GM19468 (cell line): ENCODE results near the gene GMPPA.

Source experiments
- ATAC-seq: cut with Tn5 transposase; IDR thresholded peaks from one replicate; pipeline ENCODE4 v1.9.1; 2021; ENCODE audit warnings: mild to moderate bottlenecking, moderate library complexity, moderate number of reproducible peaks; ENCODE audit not compliant: unreplicated experiment; ENCODE audit errors: extremely low read depth

GMPPA gene

DNA sequence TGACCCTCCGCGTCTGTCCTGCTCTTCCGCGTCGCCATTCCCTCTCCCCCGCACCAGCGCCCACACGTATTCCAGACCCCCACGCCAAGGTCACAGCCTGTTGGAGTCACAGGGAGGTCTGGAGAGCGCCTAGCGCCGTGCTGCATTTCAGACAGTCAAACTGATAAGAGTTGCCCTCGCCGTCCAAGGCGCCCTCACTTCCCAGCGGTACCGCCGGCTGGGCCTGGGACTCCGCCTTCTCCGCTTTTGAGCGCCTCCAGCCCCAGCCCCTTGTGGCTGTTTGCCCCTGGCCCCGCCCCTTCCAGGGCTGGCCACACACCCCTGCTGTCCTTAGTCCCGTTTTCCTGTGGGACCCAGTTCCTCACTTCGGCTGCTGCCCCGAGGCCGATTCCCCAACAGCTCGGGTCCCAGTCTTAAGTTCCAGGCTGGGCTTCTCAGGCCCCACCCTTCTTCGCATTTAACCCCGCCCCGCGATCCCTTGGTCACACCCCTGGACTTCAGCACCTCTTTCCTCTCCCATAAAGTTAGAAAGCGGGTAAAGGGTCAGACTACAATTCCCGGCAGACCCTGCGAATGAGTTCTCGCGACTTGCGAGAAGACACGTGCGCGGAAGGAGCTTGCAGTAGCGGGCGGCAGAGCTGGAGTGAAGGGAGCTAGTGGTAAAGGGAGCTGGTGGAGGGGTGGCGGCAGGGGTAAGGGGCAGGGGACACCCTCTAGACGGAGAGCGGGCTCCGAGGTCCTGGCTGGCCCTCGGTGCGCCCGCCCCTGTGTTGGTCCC lies at the start of gene GMPPA:
Gene GMPPA (plus strand): TSS at position 612 of the 778 bp plus-strand sequence. CDS start 1,085 bp downstream, outside the sequence.
- ATAC-seq = peak; percentile 97

DNA sequence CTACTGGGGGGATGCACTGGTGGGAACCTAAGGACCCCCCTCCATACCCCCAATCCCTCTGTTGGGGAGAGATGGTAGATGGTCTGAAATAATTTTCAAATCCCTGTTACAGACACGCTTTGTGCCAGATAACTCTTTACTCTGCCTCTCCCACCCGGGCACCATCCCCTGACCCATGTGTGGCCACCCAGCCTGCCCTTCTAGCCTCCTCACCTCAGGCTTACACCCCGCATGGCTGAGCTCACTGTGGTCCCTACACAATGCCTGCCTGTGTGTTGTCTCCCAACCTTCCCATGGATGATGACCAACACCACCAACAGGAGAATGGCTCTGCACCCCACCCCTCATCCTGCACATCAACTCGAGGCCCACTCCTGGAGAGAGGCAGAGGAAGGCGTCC lies 49.1 kb upstream of the GMPPA start:
- ATAC-seq = no peak

DNA sequence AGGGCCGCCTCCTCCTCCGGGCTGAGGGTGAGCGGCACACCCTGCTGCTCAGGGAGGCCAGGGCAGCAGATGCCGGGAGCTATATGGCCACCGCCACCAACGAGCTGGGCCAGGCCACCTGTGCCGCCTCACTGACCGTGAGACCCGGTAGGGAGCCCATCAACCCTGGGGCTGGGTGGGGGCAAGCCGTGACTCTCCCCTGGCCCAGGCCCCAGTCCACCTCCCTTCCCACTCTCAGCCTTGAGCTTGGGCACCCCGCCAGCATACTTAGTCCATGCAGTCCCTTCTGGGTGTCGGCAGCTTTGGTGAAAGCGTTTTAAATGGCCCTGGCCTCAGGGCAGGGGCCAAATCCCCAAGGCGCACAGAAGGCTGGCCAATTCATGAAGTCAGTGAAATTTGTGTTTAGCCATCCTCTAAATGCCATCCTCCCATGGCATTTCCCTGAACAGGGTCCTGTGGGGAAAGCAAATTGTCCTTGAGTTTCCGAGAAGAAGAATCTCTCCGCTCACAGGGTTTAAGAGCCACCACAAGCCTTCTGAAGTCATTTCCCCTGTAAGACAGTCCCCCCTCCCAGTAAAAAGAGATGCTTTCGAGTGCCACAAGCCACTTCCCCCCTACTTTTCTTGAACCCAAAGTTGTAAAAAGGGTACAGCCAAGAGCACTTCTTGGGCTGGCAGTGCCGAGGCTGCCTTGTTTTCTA lies 46.9 kb upstream of the GMPPA start:
- ATAC-seq = no peak

DNA sequence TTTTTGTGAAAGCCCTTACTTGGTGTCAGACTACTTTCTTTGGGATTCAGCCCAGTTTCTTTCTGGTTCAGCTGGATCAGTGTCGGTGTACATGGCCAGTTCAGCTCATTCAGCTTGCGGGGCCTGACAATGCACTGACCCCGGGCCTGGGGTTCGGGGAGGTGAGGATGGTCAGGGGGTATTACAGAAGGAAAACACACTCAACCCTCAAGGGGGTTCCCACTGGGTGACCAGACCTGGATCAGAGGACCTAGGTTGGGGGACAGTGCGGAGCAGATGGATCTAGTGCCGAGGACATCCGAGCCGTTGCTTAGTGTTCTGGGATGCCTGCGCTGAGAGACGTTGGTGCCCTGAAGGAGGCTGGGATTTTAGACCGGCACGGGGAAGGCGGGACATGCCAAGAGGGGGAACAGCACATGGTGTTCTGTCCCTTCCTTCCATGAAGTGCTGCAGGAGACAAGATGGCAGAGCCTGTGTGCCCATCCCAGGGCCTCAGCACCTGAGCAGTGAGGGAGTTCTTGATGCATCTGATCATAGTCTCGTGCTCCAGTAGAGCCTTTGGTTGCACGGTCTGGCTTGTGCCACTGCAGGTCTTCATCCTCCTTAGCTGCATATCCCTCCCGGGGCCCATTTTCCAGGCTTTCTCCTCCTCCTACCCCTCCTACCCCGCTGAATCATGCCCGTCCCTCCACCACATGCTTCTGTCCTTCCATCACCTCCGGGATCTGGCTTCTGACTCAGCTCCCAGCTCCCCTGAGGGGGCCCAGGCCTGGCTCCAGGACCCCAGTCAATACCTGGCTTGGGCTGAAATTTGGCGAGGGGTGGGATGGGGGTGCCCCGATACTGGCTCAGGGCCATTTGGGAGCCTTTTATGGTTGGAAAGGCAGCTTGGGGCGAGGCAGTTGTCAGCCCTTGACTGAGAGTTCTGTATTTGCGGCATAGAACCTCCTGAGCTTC lies 46.1 kb upstream of the GMPPA start:
- ATAC-seq = no peak

DNA sequence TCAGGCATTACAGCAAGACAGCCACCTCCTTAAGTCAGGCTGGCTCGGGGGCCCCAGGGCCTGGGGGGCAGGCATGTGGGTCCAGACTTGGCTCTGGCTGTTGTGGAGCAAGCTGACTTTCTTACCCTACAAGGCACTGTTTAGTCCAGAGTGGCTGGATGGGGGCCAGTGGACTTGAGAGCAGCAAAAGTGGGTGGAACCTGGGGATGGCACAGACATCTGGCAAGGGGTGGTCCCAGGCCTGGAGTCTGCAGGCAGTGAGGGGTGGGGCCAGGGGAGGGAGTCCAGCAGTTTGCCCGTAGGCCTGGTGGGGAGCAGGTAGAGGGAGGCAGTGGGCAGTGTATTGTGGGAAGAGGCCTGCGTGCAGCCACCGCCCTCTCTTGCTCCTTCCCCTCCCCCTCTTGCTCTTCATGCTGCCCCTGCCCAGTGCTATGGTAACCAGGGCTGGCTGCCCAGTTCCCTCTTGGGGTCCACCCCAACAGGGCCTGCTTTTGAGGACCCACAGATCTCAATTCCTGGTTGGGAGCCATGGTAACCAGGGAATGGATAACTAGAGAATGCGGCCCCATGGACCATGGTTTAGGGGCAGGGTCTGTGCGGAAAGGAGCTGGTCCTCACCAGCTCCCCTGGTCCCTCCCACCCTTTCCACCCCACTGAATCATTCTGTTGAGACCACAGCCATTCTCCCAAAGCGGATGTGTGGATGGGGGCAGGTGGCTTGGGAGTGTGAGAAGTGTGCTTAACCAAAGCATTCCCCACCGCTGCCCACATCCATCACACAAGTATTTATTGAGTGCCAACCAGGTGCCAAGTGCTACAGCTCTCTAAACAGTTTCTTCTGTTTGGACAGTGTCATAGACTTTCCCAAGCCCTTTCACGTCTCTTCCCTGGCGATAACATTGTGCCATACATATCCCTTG lies 44.8 kb upstream of the GMPPA start:
- ATAC-seq = no peak

DNA sequence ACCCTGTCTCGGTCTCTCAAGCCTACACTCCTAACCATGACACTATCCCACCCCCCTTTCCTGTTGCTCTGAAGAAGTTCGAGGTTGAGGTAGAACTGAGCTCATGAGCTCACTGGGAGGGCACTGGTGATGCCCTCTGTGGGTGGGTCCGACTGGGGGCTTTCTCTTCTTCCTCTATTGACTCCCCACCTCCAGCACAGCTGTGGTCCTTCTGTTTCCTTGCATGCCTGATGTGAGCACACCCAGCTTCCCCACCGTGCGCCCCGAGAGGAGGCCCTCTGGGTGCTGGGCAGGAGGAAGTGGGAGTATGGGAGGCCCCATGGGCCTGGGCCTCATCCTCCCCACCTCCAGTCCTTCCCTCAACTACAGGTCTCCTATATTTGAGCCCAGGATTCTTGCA lies 43.1 kb upstream of the GMPPA start:
- ATAC-seq = no peak

DNA sequence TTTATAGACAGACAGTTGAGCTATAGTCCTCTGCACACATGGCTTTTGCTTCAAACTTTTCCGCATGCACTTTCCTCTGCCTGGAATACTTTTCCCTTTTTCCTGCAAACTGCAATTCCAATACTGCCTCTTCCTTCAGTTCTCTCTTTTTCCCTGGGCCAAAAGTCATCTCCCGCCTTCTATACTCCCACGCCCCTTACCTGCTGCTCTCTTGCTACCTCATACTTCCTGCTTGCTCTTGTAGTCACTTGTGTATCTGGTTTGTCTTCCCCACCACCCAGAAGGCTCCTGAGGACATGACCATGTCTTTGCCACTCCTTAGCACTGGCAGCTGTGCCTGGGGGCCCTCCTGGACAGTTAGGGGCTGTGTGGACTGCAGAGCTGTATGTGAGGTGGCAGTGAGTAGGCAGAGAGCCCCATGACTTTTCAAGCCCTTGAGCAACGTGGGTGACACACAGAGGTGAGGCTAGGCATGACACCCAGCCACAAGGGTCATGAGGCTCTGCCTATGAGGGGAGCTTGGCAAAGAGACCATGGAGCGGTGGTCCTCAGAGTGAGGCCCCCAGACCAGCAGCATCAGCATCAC lies 40.8 kb upstream of the GMPPA start:
- ATAC-seq = peak; percentile 50

DNA sequence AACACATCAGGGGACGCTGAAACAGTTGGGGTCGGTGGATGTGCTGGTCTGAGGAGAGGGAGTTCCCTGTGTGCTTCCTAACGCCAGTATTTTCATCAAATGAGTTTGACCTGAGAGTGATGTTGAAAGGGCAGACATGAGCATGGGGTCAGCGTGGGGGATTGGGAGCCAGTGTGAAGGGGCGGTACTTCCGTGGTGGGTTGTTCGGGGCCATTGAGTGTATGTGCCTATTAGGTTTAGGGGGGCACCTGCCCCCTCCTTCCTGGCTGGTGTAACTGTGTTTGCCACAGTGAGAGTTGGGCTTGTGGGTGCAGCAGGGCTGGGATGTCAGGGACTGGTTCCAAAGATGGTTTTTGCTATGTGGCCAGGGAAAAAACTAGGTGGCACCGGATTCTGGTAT lies 39.7 kb upstream of the GMPPA start:
- no peak for ATAC-seq

DNA sequence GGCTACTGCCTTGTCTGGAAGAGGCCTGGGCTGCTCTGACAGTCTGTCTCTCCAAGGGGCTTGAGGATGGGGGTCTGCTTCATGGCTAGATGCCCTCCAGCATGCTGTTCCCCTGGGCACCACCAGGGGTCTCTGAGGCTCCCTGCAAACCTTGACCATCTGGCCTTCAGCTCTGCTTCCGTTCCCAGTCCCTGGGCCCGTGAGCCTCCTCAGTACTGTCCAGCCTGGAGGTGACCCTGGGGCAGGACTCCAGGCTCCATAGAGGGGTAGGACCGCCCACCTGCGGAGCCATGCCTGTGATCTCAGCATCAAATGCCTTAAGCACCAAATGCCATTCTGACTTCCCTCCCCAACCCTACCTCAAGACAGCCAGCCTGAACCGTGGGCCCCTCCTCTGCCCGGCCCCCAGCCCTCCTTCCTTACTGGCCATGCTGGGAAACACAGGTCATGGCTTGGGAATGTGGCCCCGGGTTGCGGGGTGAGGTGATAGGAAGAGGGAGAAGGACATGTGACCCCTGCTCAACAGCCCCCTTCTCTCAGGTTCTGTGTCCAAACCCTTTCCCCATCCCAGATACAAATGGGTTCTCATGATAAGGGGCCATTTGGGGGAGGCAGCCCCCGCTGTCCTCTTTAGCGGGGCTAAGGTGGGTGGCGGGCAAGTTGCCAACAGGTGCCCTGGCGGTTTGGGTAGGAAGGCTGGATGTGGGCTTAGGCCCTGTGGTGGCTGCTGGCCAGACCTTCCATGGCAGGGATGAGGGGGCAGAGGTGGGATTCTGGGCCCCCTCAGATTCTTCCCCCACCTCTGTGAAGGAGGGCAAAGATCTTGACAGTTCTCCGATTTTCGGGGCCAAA lies 39.0 kb upstream of the GMPPA start:
- peak; percentile 70 for ATAC-seq

DNA sequence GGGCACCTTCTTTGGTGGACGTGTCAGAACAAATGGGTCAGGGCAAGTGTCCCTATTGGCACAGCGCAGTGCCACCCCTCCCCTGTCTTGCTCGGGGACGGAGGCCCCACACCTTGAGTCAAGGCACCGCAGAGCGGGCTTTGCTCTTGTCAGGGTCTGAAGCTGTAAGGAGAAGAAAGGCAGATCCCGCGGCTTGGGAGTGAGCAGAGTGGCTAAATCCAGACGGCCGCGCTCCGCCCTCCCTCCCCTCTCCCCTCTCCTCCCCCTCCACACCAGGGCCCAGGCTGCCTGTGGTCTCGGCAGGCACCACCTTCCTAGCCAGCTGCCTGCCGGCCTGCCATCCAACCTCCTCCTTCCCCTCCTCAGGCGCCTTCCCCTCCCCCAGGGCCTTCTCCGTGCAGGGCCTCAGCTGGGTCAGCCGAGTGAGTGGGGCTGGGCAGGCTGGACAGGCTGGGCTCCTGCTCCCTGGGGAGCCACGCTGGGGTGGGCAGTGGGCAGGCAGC lies 38.2 kb upstream of the GMPPA start:
- ATAC-seq = no peak

DNA sequence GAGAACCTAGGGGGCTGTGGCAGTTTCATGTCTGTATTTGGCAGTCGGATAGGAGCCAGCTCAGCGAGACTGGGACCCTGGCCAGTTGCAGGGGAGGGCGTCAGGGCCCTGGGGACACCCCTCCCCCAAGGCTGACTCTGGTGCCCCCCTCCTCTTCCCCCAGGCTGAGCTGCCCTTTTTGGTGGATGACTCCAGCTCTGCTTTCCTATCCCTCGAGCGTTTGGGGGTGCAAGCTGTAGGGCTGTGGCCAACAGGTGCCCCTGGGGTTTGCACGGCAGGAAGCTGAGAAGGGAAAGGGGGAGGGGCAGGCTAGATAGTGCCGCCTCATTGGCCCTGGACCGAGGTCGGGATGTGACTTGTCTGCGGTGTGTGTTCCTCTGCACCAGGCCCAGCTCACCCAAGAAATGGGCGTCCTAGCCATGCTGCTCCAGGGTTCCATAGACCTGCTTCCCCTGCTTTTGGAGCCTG lies 37.6 kb upstream of the GMPPA start:
- ATAC-seq = no peak

DNA sequence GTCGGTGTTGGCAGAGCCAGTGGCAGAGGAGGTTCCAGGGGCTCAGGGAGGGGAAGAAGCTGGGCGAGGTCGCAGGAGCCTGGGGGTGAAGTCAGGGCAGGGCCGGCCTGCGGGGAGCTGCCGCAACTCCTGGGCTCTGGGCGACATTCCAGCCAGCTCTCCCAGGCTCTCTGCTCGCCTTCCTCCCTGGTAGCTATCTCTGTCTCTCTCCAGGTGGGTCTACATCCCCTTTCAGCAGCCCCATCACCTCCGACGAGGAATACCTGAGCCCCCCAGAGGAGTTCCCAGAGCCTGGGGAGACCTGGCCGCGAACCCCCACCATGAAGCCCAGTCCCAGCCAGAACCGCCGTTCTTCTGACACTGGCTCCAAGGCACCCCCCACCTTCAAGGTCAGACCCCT lies 37.0 kb upstream of the GMPPA start:
- no peak for ATAC-seq

DNA sequence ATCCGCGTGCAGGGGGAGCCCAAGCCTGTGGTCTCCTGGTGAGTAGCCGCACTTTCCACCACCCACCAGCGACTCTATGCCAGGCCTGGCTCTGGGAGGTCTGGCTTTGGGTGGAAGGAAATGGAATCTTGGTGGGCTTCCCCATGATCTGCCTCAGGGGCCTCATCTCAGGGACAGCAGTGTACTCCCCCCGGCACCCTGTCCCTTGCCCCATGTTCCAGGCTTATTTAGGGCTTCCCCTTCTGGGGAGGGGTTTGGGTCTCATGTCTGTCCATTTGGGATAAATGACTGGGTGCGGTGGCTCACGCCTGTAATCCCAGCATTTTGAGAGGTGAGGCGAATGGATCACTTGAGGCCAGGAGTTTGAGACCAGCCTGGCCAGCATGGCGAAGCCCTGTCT lies 36.3 kb upstream of the GMPPA start:
- no peak for ATAC-seq

DNA sequence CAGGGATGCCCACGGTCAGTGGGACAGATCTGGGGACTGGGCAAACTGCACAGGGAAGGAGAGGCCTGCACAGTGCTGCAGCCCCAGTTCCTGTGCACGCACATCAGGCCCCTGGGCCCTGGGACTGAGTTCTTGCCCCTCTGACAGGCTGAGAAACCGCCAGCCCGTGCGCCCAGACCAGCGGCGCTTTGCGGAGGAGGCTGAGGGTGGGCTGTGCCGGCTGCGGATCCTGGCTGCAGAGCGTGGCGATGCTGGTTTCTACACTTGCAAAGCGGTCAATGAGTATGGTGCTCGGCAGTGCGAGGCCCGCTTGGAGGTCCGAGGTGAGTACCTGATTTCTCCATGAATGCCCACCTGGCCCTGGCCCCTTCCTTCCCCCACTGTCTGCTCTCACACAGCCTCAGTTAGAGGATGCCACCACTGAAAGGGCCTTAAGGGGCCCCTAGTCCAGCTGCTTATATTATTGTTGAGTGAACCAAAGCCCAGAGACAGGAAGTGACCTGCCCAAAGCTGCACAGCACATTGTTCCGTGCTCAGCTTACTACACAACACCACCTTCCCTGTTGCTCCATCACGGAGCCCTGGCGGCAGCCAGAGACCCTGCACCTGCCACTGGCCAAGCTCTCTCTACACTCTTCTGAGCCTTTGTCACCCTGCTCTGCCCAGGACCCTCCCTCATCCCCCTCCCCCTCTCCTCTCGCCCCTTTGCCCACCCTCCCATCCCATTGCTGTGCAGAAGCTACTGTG lies 34.2 kb upstream of the GMPPA start:
- ATAC-seq = no peak

DNA sequence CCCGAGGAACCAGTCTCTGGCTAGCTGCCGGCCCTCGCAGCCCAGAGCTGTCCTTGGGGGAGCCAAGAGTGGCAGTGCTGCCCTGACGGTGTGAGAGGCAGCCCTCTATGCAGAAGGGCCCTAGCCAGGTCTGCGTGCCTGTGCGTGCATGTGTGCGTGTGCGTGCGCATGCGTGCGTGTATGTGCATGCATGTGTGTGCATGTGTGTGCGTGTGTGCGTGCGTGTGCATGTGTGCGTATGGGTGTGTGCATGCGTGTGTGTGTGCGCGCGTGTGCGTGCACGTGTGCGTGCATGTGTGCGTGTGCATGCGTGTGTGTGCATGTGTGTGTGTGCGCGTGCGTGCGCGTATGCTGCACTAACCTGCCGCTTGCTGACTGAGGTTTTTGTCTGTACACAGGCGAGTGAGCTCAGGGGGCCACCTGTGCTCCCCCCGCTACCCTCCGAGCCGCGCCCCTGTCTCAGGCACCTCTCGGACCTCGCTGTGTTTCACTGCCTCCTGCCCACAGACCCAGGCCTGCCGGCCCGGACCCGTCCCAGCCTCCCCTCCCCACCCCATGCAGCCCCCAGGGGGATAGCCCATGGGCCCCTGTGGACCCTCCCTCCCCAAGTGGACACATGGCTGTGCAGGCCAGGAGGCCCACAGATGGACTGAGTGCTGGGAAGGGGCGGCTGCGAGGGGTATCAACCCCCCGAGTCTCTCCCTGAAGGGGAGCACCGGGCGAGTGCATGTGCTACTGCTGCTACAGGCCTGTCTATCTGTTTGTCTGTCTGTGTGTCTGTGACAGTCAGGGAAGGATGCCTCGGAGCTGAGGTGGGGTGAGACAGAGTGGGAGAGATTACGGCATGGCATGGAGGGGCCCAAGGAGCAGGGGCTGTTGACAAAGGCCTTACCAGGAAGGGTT lies 32.8 kb upstream of the GMPPA start:
- no peak for ATAC-seq
